HG03064 (cell line): Measurements from ENCODE around the gene ZMIZ1.
A peak's percentile ranks its signal among the peaks of the same experiment; 100 is the strongest.
"Not testable (repeated sequence)": the region's sequence is repeated elsewhere in the genome, so short reads cannot be mapped to it uniquely, and the experiment has no call there.

ENCODE experiments used
- ATAC-seq: cut with Tn5 transposase; IDR thresholded peaks from one replicate; pipeline ENCODE4 v1.9.1; 2021; ENCODE audit warnings: low read depth; ENCODE audit not compliant: unreplicated experiment

ZMIZ1 gene

GRCh38 chr10:79270466-79271246 lies 201.9 kb downstream of the ZMIZ1 start:
- no peak for ATAC-seq

DNA sequence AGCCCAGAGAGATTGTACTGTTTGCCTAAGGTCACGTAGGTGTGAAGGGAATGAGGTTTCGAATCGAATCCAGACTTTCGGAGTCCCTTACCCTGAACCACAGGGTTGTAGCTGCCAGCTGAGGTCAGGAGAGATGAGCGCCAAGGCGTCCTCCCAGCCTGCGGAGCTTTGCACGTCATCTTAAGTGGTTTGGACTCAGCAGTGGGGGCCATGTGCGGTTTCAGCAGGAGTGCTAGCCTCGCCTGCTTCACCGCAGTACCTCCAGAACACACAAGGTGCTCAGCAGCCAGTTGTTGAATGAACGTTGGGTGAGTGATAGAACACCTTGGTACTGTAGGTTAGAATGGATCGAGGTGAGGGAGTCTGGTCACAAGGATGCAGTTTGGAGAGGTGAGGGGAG lies 203.6 kb downstream of the ZMIZ1 start:
- ATAC-seq: no peak

GRCh38 chr10:79273604-79274003 lies 204.8 kb downstream of the ZMIZ1 start:
- ATAC-seq: no peak

- no peak for ATAC-seq
These were observed 205.7 kb downstream of the ZMIZ1 start for GRCh38 chr10:79274279-79275104.

- no peak for ATAC-seq
These were observed 206.3 kb downstream of the ZMIZ1 start for GRCh38 chr10:79275105-79275430.

GRCh38 chr10:79275431-79275851 lies 206.7 kb downstream of the ZMIZ1 start:
- ATAC-seq: no peak

DNA sequence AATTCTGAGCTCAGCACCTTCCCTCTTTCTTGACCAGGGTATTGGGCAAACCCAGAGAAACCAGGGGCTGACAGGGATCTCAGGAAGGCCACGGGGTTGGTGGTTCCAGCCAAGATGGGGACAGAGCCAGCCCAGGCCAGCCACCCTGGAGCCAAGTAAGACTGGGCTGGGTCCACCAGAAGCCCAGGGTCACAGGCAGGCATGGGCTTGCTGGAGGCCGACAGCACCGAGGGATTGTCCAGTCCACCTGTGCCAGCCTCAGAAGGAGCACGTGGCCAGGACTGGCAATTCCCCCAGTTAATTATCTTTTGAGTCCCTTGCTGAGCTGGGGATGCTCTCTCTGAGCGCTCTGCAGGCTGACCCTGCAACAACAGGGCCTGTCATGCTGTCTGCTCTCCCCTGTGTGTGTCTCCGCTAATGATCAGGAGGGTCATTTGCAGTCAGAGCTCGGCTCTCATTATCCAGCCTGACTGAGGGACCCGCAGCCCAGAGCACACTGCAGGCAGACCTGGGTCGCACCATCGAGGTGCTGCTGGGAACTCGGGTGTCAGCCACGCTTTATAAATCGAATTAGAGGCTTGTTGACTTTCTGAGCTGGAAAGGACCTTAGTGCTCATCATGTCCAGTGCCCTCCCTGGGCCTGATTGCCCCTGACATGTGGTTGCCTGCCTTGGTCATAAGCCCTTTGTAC lies 209.0 kb downstream of the ZMIZ1 start:
- no peak for ATAC-seq

DNA sequence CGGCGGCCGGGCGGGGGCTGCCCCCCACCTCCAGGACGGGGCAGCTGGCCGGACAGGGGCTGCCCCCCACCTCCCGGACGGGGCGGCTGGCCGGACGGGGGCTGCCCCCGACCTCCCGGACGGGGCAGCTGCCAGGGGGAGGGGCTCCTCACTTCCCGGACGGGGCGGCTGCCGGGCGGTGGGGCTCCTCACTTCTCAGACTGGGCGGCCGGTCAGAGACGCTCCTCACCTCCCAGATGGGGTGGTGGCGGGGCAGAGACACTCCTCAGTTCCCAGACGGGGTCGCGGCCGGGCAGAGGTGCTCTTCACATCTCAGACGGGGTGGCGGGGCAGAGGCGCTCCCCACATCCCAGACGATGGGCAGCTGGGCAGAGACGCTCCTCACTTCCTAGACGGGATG lies 210.3 kb downstream of the ZMIZ1 start:
- ATAC-seq: not testable (repeated sequence)

GRCh38 chr10:79280956-79281355 lies 212.2 kb downstream of the ZMIZ1 start:
- ATAC-seq: no peak

DNA sequence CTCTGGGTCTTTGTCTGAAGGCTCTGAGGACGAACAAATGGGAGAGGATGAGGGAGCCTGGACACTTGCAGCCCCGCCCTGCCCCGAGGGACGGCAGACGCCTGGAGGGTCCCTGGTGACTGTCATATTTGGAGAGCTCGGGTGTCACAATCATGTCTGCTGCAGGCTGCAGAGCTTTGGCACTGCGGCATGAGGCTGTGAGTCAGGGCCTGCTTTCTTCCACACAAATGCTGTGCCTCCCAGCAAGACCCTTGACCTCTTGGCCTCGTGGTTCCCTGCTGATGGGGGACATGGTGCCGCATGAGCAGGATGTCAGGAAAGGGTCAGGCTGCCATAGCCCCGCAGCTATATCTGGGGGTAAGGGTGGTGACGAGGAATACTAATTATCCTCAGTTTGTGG lies 213.6 kb downstream of the ZMIZ1 start:
- no peak for ATAC-seq

GRCh38 chr10:79283616-79284015 lies 214.8 kb downstream of the ZMIZ1 start:
- no peak for ATAC-seq

- ATAC-seq: no peak
These were observed 215.5 kb downstream of the ZMIZ1 start for GRCh38 chr10:79284158-79284871.

DNA sequence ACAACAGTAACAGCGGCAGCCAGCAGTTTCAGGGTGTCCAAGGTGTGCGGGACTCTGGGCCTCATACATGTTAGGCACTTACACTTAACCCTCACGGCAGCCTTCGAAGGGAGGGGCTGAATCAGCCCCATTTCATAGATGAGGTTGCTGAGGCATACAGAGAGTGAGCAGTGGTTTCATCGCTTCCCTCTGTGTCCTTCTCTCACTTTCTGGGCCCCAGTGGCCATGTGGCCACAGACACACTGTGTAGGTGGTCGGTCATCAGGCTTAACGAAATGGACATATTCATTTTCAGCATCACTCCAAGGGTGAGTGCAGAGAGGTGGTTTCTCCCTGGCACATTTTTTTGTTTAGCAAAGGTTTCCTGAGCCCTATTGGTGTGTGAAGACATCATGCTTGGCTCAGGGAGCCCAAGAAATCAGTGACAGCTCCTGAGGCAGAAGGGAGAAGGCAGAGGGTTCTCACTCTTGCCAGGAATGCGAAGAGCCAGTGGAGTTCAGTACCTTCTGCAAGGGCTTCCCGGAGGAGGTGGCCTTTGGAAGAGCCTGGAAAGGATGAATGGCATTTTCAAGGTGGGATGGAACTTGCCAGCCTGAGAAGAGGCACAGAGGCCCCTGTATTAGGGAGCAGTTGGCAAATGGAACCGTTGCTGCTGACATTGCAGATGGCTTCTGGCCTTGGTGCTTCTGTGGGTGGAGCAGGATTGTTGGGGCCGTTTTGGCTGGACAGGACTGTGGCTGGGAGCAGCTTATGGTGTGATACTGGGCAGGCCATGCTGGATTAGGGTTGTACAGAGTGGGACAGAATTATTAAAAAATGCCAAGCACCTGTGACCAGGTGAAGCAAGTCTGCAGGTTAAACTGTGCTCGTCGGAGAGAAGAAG lies 216.8 kb downstream of the ZMIZ1 start:
- peak; percentile 61 for ATAC-seq

DNA sequence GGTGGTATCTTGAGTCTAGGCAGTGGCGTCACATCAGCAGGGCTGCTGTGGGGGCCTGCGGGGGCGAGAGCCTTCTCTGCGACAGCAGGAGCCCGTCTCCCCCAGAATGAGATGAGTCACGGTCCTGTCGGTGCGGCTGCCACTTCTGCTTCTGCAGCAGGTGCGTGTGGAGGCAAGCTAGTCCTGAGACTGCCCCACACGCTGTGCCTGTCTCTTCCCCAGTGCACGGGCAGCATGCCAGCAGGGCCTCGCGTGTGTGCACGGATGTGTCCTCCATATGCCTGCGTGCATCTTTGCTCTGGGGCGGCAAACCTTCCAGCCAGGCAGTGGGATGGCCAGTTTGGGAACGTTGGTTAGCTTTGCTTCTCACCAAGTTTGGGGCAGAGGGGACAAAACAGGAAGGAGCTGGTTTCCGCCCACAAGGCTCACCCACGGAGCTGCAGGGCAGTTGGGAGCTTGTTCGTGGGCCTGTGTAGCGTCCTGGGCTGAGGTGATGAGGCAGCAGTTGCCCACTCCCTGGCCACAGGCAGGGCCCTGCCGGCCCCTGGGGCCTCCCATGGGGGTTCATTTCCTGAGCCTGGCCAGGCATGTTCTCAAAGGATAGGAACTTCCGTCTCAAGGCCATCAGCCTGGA lies 217.7 kb downstream of the ZMIZ1 start:
- peak; percentile 80 for ATAC-seq

GRCh38 chr10:79287973-79288723 lies 219.4 kb downstream of the ZMIZ1 start:
- no peak for ATAC-seq

- ATAC-seq: no peak
These were observed 221.0 kb downstream of the ZMIZ1 start for GRCh38 chr10:79289801-79290200.

- no peak for ATAC-seq
These were observed 223.4 kb downstream of the ZMIZ1 start for GRCh38 chr10:79292026-79292766.
